B cell (primary cell): ENCODE results near the gene ATRIP.

Experiments used
- EZH2 ChIP-seq: IDR thresholded peaks from 2 replicates; pipeline ENCODE4 v1.6.1; 2012; ENCODE audit warnings: borderline replicate concordance, low read depth, mild to moderate bottlenecking, moderate library complexity, low read length; ENCODE audit not compliant: insufficient read depth, poor library complexity, severe bottlenecking
- TF ChIP-seq, protein P1 (sequence below): fragments of 200-600 bp; IDR thresholded peaks from one replicate; pipeline ENCODE4 v1.8.0; 2022; ENCODE audit warnings: antibody characterized with exemption, mild to moderate bottlenecking

- TF ChIP-seq, protein P1, sequence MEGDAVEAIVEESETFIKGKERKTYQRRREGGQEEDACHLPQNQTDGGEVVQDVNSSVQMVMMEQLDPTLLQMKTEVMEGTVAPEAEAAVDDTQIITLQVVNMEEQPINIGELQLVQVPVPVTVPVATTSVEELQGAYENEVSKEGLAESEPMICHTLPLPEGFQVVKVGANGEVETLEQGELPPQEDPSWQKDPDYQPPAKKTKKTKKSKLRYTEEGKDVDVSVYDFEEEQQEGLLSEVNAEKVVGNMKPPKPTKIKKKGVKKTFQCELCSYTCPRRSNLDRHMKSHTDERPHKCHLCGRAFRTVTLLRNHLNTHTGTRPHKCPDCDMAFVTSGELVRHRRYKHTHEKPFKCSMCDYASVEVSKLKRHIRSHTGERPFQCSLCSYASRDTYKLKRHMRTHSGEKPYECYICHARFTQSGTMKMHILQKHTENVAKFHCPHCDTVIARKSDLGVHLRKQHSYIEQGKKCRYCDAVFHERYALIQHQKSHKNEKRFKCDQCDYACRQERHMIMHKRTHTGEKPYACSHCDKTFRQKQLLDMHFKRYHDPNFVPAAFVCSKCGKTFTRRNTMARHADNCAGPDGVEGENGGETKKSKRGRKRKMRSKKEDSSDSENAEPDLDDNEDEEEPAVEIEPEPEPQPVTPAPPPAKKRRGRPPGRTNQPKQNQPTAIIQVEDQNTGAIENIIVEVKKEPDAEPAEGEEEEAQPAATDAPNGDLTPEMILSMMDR = no peak
- TF ChIP-seq EZH2 = no peak
These were observed 20.0 kb downstream of the ATRIP start for GRCh38 chr3:48466386-48467109.
